Stimulated activated CD4-positive, alpha-beta T cell treated with anti-CD3 and anti-CD28 coated beads, Interleukin-1b, Interleukin-23, amount 100 ng/mL, for 1 hour (primary cell): ENCODE results near the gene KLF12.

Experiments
- DNase-seq, 2 donors: peaks; one replicate each; pipeline ENCODE4 v3.0.0-alpha.2; 2020; ENCODE audit warnings: low read depth in 2 of 2

KLF12 gene

GRCh38 chr13:74134221-74134776 is at the start of gene KLF12:
TSS of gene KLF12 (minus strand) at chr13:74134404.
- DNase-seq: peak; percentile 74 to 85

GRCh38 chr13:74182491-74182890 is 48.3 kb upstream of the KLF12 start:
- no peak for DNase-seq

GRCh38 chr13:74174810-74175209 is 40.6 kb upstream of the KLF12 start:
- no peak for DNase-seq

GRCh38 chr13:74173822-74174221 is 39.6 kb upstream of the KLF12 start:
- no peak for DNase-seq

- no peak for DNase-seq
Observed at GRCh38 chr13:74171641-74172040, 37.4 kb upstream of the KLF12 start.

- DNase-seq: no peak
Observed at GRCh38 chr13:74169676-74170075, 35.5 kb upstream of the KLF12 start.

GRCh38 chr13:74168263-74168675 is 34.1 kb upstream of the KLF12 start:
- no peak for DNase-seq

GRCh38 chr13:74166261-74167004 is 32.2 kb upstream of the KLF12 start:
- no peak for DNase-seq

GRCh38 chr13:74162782-74163181 is 28.6 kb upstream of the KLF12 start:
- DNase-seq: no peak

GRCh38 chr13:74162135-74162534 is 27.9 kb upstream of the KLF12 start:
- DNase-seq: no peak

GRCh38 chr13:74158571-74159352 is 24.6 kb upstream of the KLF12 start:
- no peak for DNase-seq

- no peak for DNase-seq
Observed at GRCh38 chr13:74158028-74158427, 23.8 kb upstream of the KLF12 start.

- no peak for DNase-seq
Observed at GRCh38 chr13:74154981-74155380, 20.8 kb upstream of the KLF12 start.

GRCh38 chr13:74153316-74153715 is 19.1 kb upstream of the KLF12 start:
- no peak for DNase-seq

- no peak for DNase-seq
Observed at GRCh38 chr13:74151859-74152258, 17.7 kb upstream of the KLF12 start.

GRCh38 chr13:74148352-74148751 is 14.1 kb upstream of the KLF12 start:
- no peak for DNase-seq

- no peak for DNase-seq
Observed at GRCh38 chr13:74145249-74145975, 11.2 kb upstream of the KLF12 start.

- no peak for DNase-seq
Observed at GRCh38 chr13:74144269-74144668, 10.1 kb upstream of the KLF12 start.

- no peak for DNase-seq
Observed at GRCh38 chr13:74142257-74142656, 8.1 kb upstream of the KLF12 start.

- no peak for DNase-seq
Observed at GRCh38 chr13:74138241-74138640, 4.0 kb upstream of the KLF12 start.

GRCh38 chr13:74136084-74136658 is 2.0 kb upstream of the KLF12 start:
- no peak for DNase-seq
